Amniotic epithelial cell (primary cell): ENCODE data around the gene UROC1.

Source experiments
- DNase-seq: peaks from one replicate; pipeline ENCODE4 v3.0.0-alpha.2; 2010; ENCODE audit warnings: low read depth

UROC1 gene

GRCh38 chr3:126516152-126516935, 1.2 kb downstream of the UROC1 start:
- no peak for DNase-seq

GRCh38 chr3:126515066-126515706, 2.4 kb downstream of the UROC1 start:
- no peak for DNase-seq

GRCh38 chr3:126514161-126514560, 3.4 kb downstream of the UROC1 start:
- no peak for DNase-seq

- DNase-seq = no peak
Observed at GRCh38 chr3:126512916-126513650, 4.5 kb downstream of the UROC1 start.

- DNase-seq = no peak
Observed at GRCh38 chr3:126512026-126512425, 5.5 kb downstream of the UROC1 start.

GRCh38 chr3:126511291-126511690, 6.3 kb downstream of the UROC1 start:
- no peak for DNase-seq

- DNase-seq = no peak
Observed at GRCh38 chr3:126510308-126510910, 7.2 kb downstream of the UROC1 start.

GRCh38 chr3:126509597-126510307, 7.8 kb downstream of the UROC1 start:
- no peak for DNase-seq

GRCh38 chr3:126508564-126508964, 9.0 kb downstream of the UROC1 start:
- DNase-seq = no peak

- no peak for DNase-seq
Observed at GRCh38 chr3:126507886-126508285, 9.7 kb downstream of the UROC1 start.

GRCh38 chr3:126503701-126504100, 13.9 kb downstream of the UROC1 start:
- no peak for DNase-seq

GRCh38 chr3:126502656-126503055, 14.9 kb downstream of the UROC1 start:
- DNase-seq = no peak

- DNase-seq = no peak
Observed at GRCh38 chr3:126501736-126502135, 15.8 kb downstream of the UROC1 start.

- no peak for DNase-seq
Observed at GRCh38 chr3:126501054-126501453, 16.5 kb downstream of the UROC1 start.

- DNase-seq = no peak
Observed at GRCh38 chr3:126500016-126500415, 17.6 kb downstream of the UROC1 start.

- no peak for DNase-seq
Observed at GRCh38 chr3:126499401-126499800, 18.2 kb downstream of the UROC1 start.

- no peak for DNase-seq
Observed at GRCh38 chr3:126498929-126499328, 18.6 kb downstream of the UROC1 start.

- no peak for DNase-seq
Observed at GRCh38 chr3:126498461-126498860, 19.1 kb downstream of the UROC1 start.

- no peak for DNase-seq
Observed at GRCh38 chr3:126497956-126498355, 19.6 kb downstream of the UROC1 start.

- DNase-seq = no peak
Observed at GRCh38 chr3:126496894-126497850, 20.4 kb downstream of the UROC1 start.

- no peak for DNase-seq
Observed at GRCh38 chr3:126495786-126496185, 21.8 kb downstream of the UROC1 start.
